HepG2 (cell line): Measurements from ENCODE around the gene GPLD1. TPM values are rescaled to one million over a fixed set of nuclear protein-coding genes. Genes with fewer than 3 reads are reported as not detected.

Experiments
- ARNT2 ChIP-seq: sonication (generic); formaldehyde crosslinking; IDR thresholded peaks from 2 replicates; pipeline ENCODE4 v1.8.0; 2022; ENCODE audit warnings: mild to moderate bottlenecking, low read depth, missing genetic modification reagents, moderate library complexity
- ATRX ChIP-seq: sonication (generic); formaldehyde crosslinking; IDR thresholded peaks from 2 replicates; pipeline ENCODE4 v1.4.0; 2020; ENCODE audit warnings: missing genetic modification reagents, borderline replicate concordance
- PCBP1 ChIP-seq: fragments of 200-400 bp; formaldehyde crosslinking; IDR thresholded peaks from 2 replicates; pipeline ENCODE4 v1.6.1; 2017; ENCODE audit warnings: mild to moderate bottlenecking, low read depth, low read length, borderline replicate concordance
- POGZ ChIP-seq: sonication (generic); formaldehyde crosslinking; IDR thresholded peaks from 2 replicates; pipeline ENCODE4 v1.4.0; 2020; ENCODE audit warnings: mild to moderate bottlenecking, missing genetic modification reagents
- PRMT3 ChIP-seq: sonication (generic); formaldehyde crosslinking; IDR thresholded peaks from 2 replicates; pipeline ENCODE4 v1.8.1; 2022; ENCODE audit warnings: low read depth, mild to moderate bottlenecking, moderate library complexity, missing genetic modification reagents, borderline replicate concordance
- RARG ChIP-seq: sonication (generic); formaldehyde crosslinking; IDR thresholded peaks from 2 replicates; pipeline ENCODE4 v1.4.0; 2020; ENCODE audit warnings: low read depth, mild to moderate bottlenecking, missing genetic modification reagents
- REXO4 ChIP-seq: sonication (generic); formaldehyde crosslinking; IDR thresholded peaks from 2 replicates; pipeline ENCODE4 v1.8.0; 2022; ENCODE audit warnings: missing genetic modification reagents, mild to moderate bottlenecking, borderline replicate concordance
- TBL1XR1 ChIP-seq: fragments of 150-350 bp; IDR thresholded peaks from 2 replicates; pipeline ENCODE4 v1.6.1; 2014; ENCODE audit warnings: borderline replicate concordance, low read length; ENCODE audit not compliant: partially characterized antibody
- ZBTB1 ChIP-seq: sonication (generic); formaldehyde crosslinking; IDR thresholded peaks from 2 replicates; pipeline ENCODE4 v1.4.0; 2020; ENCODE audit warnings: missing genetic modification reagents, borderline replicate concordance
- ZGPAT ChIP-seq: IDR thresholded peaks from 2 replicates; pipeline ENCODE4 v1.6.1; 2016; ENCODE audit warnings: mild to moderate bottlenecking
- ZMYM2 ChIP-seq: sonication (generic); formaldehyde crosslinking; IDR thresholded peaks from 2 replicates; pipeline ENCODE4 v1.8.0; 2022; ENCODE audit warnings: mild to moderate bottlenecking, missing genetic modification reagents
- ZNF597 ChIP-seq: sonication (generic); formaldehyde crosslinking; IDR thresholded peaks from 2 replicates; pipeline ENCODE4 v1.5.0; 2020; ENCODE audit warnings: missing genetic modification reagents
- ZNF652 ChIP-seq: IDR thresholded peaks from 2 replicates; pipeline ENCODE4 v1.6.1; 2016; ENCODE audit warnings: low read depth, borderline replicate concordance
- ZNF709 ChIP-seq: sonication (generic); formaldehyde crosslinking; IDR thresholded peaks from 2 replicates; pipeline ENCODE4 v1.5.0; 2020; ENCODE audit warnings: mild to moderate bottlenecking, missing genetic modification reagents
- ZNF839 ChIP-seq: sonication (generic); formaldehyde crosslinking; IDR thresholded peaks from 2 replicates; pipeline ENCODE4 v1.4.0; 2020; ENCODE audit warnings: missing genetic modification reagents, mild to moderate bottlenecking, borderline replicate concordance
- polyA plus RNA-seq, 8 experiments: library from polyadenylated mRNA; depleted of rRNA in 3 of 8; stranded (reverse) in 7 of 8; unstranded in 1 of 8; fragments of >200 nt; fragmentation: Illumina TruSeq in 4 of 8; extraction: Trizol in 4 of 8; gene quantifications; 2 replicates each; pipeline versions ENCODE4 v1.2.1 to v1.2.3, GENCODE V29; 2011 to 2016; ENCODE audit warnings: low read depth in 4 of 8, missing spikeins in 1 of 8, mixed read lengths in 1 of 8; ENCODE audit not compliant: insufficient read depth in 1 of 8
- total RNA-seq, 5 experiments: library from RNA; depleted of rRNA; stranded (reverse); fragments of >200 nt; fragmentation: Illumina TruSeq; extraction: Trizol; gene quantifications; 2 replicates each; pipeline ENCODE4 v1.2.3, GENCODE V29; 2016; ENCODE audit warnings: low read depth in 1 of 5
- TF ChIP-seq, protein P1 (sequence below), 2 experiments: fragments of 450-650 bp in 1 of 2; sonication (generic) in 1 of 2; formaldehyde crosslinking in 1 of 2; IDR thresholded peaks; 2 replicates each; pipeline versions ENCODE4 v1.6.1 to v1.8.0; 2016 to 2022; ENCODE audit warnings: antibody characterized with exemption in 1 of 2, mild to moderate bottlenecking in 1 of 2, missing genetic modification reagents in 1 of 2

GPLD1 gene
- total and polyA plus RNA-seq, 2 of the 13 experiments (the other 11 are each of a cell fraction or from before 2014, with no cell fraction given) = 6.2 to 7.6 TPM

- TF ChIP-seq, protein P1, sequence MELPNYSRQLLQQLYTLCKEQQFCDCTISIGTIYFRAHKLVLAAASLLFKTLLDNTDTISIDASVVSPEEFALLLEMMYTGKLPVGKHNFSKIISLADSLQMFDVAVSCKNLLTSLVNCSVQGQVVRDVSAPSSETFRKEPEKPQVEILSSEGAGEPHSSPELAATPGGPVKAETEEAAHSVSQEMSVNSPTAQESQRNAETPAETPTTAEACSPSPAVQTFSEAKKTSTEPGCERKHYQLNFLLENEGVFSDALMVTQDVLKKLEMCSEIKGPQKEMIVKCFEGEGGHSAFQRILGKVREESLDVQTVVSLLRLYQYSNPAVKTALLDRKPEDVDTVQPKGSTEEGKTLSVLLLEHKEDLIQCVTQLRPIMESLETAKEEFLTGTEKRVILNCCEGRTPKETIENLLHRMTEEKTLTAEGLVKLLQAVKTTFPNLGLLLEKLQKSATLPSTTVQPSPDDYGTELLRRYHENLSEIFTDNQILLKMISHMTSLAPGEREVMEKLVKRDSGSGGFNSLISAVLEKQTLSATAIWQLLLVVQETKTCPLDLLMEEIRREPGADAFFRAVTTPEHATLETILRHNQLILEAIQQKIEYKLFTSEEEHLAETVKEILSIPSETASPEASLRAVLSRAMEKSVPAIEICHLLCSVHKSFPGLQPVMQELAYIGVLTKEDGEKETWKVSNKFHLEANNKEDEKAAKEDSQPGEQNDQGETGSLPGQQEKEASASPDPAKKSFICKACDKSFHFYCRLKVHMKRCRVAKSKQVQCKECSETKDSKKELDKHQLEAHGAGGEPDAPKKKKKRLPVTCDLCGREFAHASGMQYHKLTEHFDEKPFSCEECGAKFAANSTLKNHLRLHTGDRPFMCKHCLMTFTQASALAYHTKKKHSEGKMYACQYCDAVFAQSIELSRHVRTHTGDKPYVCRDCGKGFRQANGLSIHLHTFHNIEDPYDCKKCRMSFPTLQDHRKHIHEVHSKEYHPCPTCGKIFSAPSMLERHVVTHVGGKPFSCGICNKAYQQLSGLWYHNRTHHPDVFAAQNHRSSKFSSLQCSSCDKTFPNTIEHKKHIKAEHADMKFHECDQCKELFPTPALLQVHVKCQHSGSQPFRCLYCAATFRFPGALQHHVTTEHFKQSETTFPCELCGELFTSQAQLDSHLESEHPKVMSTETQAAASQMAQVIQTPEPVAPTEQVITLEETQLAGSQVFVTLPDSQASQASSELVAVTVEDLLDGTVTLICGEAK (IDR thresholded peaks at IDR 0.05) = no peak
- TF ChIP-seq, protein P1 (CRISPR knock-in tag; IDR thresholded peaks at IDR 0.05) = no peak; the same call in 1 of the 2 replicates
- TF ChIP-seq ARNT2 (peak; percentile 62; the same call in 1 of the 2 replicates), ZBTB1 (CRISPR knock-in tag) (no peak), ZNF709 (no peak; the same call in 1 of the 2 replicates), REXO4 (CRISPR knock-in tag) (no peak), RARG (CRISPR knock-in tag) (no peak), ZGPAT (CRISPR knock-in tag) (peak; percentile 14; the same call in 1 of the 2 replicates), ZNF652 (CRISPR knock-in tag) (no peak), ZNF839 (CRISPR knock-in tag) (no peak), TBL1XR1 (no peak), ATRX (CRISPR knock-in tag) (no peak), PCBP1 (no peak), ZMYM2 (no peak; the same call in 1 of the 2 replicates), ZNF597 (CRISPR knock-in tag) (peak; percentile 79; the same call in 1 of the 2 replicates), POGZ (CRISPR knock-in tag) (no peak; the same call in 1 of the 2 replicates), PRMT3 (CRISPR knock-in tag) (peak; percentile 95)
Measured at GRCh38 chr6:24494821-24495795, 5.7 kb upstream of the GPLD1 start, which contains the start of gene ALDH5A1 (continued).
